ENCODE data around the gene TMEM107.
A peak's percentile ranks its signal among the peaks of the same experiment; 100 is the strongest.
"Not testable (repeated sequence)": the region's sequence is repeated elsewhere in the genome, so short reads cannot be mapped to it uniquely, and the experiment has no call there.

Gene TMEM107

DNA sequence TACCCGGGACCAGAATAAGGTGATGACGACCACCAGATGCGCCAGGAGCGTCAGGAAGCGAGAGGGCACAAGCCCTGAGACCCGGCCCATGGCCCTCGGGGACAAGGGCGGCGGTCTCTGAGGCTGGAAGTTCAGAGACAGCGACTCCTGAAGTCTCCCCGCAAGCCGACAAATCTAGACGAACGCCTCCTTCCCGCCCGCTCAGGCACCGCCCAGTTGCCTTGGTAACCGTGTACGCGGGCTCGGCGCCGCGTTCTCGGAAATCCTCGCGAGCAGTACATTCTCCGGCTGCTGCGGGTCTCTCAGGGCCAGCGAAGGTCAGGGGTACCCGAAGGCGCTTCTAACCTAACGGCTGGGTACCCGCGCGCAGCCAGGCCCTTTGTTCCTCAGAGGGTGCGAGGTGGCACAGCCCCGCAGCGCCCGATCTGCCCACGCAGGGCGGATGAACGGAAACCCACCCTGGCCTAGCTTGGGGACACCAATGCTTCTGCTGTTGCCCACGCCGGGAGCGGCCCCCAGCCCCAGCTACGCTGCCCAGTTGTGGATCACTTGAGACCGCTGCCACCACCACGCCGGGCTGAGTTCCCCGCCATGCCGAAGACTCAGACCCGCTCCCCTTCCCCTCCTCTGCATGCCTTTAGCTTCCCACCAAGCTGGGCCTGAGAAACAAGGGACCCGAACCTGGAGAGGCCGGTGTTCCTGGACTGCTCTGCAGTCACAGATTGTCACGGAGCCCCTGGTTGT is at the start of gene TMEM107:
Gene TMEM107 (minus strand): TSS at position 184 of the 744 bp plus-strand sequence. CDS start 94 bp downstream, at position 90.
- peak; percentile 50 to 85 for DNase-seq

DNA sequence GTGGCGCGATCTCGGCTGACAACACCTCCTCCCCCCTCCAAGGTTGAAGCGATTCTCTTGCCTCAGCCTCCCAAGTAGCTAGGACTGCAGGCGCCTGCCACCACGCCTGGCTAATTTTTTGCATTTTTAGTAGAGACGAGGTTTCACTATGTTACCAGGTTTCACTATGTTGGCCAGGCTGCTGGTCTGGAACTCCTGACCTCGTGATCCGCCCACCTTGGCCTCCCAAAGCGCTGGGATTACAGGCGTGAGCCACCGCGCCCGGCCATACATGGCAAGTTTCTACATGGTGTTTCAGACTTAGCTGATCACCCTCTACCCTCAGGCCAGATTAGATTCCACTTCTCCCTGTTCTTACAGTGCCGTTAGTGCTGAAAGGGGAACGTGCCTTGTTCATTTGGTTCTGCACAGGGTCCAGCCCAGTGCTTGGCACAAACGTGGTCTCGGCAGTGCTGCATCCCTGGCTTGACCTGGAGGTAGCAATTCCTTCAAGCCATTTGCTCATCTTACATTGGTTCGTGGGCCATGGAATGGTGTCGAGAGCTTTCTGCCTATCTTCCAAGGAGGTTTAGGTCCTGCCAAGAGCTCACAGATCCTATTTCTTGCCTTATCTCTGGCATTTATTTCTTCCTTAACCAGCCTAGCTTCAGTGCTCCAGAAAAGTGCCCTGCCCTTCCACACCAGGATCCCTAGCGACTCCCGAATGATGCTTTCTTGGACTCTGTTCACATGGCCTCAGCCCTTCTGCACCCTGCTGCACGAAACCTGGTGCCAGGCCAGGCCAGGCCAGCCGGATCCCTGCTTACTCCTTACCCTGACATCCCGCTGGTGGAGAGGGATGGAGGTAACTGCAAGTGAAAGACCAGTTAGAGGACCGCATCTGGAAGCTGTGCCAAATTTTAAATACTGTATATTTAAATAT is 49.0 kb upstream of the TMEM107 start:
- DNase-seq = no peak

DNA sequence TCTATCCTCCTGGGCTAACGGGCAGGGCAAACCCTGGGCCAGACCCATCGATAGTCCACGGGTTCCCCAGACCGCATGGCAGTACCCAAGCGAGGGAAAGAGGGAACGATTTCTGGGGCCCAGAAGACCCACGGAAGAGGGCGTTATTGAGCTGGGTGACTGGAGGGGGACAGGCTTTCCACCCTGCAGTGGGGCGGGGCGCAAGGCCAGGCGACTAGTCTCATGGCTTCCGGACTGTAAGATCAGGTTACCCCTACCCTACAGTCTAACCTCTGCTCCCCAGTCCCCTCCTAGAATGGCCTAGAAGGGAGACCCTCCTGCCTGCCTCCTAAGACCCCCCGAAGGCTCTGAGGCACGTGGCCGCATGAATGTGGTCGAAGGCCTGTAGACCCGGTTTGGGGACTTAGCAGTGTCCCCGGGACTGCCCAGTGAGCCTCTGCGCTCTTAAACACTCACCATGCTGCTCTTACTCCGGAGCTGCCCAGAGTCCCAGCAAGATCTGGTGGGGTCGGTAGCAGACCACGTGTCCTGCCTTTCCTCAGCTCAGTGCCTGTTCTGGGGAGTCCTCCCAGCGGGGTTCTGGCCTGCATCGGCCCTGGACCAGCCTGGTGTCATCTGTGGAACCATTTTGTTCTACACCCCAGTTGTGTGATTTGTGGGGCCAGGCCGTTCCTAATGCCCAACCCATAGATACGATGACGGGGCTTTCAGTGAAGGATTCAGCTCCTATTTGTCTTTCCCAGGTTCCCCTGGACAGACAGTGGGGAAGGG is 47.4 kb upstream of the TMEM107 start:
- peak; percentile 26 to 36 for DNase-seq

DNA sequence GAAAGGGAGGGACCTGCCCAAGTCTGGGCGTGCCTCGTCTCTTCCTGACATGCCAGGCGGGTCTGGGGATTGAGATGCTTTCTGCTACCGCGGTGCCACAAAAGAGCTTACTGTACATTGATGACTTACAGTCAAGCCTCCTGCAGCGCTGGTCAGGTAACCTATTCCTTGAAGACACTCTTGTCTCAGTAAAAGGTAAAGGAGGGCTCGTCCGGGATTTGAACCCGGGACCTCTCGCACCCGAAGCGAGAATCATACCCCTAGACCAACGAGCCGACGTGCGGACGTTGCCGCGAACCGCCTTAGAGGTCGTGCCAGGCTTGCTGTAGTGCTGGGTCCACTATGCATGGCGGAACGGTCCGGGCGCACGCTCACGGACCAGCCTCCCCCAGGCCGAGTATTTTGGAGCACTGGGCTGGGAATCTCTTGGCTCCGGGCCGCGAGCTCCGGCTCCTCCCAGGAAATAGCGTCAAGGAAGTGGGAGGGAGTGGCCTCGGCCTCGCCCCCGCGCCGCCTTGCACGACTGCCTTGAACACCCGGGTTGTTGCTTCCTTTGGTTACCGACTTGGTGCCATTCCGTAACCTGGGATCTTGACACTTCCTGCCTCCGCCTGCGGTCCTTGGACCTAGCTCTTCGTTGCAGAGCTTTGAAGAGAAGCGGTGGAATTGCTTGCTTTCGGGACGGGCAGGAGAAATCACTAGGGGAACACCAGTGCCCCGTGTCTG is 46.6 kb upstream of the TMEM107 start:
- DNase-seq = peak; percentile 76 to 91

DNA sequence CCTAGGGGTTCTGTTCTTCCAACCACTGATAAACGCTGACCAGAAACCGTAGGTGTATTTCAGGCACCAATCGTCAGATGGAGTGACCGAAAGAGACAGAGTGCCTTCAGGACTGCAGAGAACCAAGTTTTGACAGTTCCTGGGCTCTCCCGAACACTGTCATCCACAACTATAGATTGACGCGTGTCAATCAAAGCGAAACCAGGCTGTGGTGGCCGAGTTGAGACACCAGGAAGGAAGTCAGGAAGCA is 46.1 kb upstream of the TMEM107 start:
- no peak for DNase-seq

DNA sequence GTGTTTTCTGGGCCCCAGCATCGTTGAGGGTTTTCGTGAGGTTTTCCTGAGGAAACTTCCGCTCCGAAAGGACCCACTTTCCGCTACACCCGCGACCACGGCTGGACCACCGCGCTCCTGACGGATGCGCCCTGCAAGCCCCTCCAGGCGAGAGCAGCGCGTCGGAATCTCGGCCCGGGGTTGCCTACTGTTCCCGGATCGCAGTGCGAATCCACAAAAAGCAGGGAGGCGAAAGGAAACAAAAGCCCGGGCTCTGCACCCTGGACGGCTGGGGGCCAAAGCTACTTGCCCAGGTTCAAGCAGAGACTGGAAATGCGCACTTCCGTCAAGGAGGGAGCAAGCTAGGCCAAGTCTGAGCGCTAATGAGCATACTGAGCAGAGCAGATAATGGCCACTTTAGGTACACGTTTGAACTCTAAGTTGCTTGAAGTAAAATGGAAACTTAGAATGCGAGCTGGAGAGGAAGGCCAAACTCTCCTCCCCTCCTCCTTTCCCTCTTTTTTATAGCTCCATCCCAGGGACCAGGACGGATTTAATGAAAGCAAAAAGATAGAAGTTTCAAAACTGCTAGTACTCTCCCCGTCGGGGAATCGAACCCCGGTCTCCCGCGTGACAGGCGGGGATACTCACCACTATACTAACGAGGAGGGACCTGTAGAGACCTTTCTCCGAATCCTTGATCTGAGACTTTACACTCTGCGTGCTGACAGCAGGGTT is 45.6 kb upstream of the TMEM107 start:
- DNase-seq = peak; percentile 91 to 92

DNA sequence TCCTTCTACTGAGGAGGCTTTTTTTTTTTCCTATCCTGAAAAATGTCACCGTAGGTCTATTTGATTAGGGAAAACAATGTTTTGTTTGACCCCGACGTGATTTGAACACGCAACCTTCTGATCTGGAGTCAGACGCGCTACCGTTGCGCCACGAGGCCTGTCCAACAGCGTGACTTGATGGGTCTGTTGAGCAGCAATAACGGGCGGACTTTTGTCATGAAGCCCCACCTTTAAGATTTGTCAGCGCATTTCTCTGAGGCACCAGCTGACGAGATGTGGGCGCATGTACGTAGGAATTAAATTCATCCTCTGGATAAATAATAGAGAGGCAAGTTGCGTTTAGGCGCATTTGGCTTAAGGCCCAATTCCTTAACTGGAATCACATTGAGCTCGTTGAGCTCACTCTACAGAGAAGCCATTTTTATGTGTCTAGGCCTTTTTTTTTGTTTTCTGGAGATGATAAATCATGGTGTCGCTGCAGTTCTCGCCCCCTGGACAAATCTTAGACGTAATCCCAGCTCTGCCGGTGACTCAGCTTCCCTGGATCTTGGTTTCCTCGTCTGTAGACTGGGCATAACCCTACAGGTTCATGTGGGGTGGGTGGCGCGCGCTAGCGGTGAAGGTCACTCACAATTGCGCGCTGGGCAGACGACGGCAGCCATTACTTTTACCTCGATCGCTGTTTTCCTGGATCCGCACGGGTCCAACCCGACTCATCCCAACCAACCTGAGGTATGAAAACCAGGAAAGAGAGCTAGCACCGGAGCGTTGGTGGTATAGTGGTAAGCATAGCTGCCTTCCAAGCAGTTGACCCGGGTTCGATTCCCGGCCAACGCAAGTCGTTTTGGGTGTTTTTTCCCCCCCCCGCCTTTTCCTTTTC is 44.8 kb upstream of the TMEM107 start:
- peak; percentile 89 to 92 for DNase-seq

DNA sequence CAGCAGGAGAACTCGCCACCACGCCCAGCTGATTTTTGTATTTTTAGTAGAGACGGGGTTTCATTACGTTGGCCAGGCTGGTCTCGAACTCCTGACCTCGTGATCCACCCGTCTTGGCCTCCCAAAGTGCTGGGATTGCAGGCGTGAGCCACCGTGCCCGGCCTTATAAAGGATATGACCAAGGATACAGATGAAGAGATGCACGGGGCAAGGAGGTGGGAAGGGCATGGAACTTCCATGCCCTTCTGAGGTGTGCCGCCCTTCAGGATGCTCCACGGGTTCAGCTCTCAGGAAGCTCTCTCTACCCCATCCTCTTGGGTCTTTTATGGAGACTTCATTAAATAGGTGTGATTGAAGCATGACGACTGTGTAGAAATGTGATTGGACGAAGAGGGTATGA is 37.8 kb upstream of the TMEM107 start:
- not testable (repeated sequence) for DNase-seq

DNA sequence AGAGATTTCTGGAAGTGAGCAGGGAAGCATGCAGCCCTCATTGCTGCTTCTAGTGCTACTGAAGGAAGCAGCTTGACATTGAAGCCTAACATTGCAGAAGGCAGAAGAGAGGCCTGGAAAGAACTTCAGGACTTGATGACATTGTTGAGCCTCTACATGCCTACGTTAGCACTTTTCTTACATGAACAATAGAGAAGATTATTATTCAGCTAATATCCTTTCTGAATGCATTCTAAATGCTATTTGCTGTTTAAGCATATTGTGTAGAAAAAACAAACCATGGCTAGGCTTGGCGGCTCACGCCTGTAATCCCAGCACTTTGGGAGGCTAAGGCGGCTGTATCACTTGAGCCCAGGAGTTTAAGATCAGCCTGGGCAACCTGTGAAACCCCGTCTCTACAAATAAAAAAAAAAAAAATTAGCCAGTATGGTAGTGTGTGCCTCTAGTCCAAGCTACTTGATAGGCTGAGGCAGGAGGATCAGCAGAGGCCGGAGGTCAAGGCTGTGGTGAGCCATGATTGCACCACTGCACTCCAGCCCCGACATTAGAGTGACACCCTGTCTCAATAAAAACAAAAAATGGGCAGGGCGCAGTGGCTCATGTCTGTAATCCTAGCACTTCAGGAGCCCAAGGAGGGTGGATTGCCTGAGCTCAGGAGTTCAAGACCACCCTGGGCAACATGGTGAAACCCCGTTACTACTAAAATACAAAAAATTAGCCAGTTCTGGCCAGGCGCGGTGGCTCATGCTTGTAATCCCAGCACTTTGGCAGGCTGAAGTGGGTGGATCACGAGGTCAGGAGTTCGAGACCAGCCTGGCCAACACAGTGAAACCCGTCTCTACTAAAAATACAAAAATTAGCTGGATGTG is 36.4 kb upstream of the TMEM107 start:
- no peak for DNase-seq

DNA sequence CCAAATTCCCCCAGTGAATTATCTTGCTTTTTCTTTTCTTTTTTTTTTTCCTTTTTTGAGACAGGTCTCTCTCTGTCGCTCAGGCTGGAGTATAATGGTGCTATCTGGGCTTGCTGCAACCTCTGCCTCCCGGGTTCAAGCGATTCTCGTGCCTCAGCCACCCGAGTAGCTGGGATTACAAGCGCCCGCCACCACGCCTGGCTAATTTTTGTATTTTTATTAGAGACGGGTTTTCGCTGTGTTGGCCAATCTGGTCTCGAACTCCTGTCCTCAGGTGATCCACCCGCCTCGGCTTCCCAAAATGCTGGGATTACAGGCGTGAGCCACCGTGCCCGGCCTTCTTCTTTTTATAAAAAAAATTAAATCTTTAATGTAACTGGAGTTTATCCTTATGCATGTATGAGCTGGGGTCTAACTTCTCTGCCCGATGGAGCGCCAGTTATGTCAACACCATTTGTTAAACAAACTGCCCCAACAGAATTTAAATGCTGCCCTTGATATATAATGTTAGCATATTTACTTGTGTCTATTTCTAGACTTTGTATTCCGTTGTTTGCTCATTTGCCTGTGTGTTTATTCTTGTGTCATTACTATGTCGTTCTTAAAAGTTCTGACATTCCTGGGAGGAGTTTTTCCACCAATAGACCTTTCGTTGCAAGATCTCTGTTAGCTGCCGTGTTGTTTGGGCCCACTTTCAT is 34.7 kb upstream of the TMEM107 start:
- no peak for DNase-seq

DNA sequence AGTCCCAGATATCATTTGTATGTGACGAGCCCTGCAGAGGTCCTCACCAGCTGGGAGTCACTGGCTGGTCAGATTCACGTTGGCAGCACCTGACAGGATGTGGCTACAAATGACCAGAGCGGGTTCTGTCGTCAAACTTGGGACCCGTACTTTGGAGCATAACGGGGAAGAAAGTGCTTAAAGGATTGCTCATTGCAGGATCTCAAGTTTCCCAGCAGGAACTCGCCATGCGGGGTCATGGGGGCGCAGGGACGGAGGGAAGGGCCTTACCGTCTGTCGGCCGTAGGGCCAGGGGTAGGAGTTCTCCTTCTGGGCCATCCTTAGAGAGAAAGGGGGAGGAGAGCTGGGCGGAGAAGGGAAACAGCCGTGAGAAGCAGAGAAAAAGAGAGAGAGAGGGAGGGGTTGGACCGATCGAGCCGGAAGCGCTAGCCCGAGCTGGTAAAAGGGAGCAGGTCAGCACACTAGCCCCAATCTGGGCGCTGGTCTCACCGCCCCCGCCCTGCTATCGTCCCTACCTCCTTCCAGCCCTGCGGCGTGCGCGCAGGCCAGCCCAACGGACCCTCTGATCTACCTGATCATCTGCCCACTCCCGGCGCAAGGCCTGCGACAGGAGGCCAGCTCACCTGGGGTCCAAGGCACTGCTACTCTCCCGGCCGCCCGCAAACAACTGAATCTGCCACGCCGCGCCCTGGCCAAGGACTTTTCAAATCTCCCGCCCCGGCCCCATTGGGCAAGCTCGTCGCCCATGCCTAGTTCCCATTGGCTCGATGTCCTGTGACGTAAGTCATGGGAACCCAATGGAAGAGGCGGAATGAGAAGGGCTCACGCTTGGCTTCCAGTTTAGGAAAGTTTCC is 34.0 kb upstream of the TMEM107 start, which contains the start of gene AURKB:
Gene AURKB (minus strand): TSS at position 669 of the 854 bp plus-strand sequence. CDS start 351 bp downstream, at position 318.
- DNase-seq = peak; percentile 96

DNA sequence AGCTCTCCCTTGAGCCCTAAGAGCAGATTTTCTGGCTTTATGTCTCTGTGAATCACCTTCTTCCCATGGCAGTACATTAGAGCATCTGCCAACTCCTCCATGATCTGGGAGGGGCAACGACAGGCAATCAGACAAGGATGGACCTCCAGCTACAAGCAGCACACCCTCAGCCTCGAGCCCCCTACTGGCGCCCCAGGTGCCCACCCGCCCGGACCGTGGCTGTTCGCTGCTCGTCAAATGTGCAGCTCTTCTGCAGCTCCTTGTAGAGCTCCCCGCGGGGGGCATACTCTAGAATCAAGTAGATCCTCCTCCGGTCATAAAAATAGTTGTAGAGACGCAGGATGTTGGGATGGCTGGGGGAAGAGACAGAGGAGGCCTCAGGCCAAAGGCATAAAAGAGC is 30.4 kb upstream of the TMEM107 start:
- no peak for DNase-seq

DNA sequence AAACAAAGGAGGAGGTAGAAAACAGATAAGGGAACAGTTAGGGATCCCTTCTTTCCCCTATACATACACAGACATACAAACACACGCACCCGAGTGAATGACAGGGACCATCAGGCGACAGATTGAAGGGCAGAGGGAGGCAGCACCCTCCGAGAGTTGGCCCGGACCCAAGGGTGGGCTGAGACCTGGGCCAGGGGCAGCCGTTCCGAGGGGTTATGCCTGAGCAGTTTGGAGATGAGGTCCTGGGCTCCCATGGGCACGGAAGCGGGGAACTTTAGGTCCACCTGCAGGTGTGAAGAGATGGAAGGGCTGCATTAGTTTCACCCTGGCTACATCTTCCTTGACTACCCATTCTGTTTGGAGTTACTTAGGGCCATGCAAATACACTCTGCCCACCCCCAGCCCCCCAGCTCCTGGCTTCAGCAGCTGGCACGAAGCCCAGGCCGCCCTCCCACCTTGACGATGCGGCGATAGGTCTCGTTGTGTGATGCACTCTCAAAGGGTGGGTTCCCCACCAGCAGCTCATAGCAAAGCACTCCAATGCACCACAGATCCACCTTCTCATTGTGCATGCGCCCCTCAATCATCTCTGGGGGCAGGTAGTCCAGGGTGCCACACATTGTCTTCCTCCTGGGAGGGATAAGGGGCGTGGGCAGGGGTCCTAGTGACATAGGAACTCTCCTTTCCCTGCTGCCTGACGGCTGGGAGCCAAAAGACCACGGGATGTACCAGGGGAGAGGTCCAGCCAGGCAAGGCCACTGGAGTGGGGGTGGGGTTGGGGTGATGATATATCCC is 28.8 kb upstream of the TMEM107 start:
- DNase-seq = no peak

DNA sequence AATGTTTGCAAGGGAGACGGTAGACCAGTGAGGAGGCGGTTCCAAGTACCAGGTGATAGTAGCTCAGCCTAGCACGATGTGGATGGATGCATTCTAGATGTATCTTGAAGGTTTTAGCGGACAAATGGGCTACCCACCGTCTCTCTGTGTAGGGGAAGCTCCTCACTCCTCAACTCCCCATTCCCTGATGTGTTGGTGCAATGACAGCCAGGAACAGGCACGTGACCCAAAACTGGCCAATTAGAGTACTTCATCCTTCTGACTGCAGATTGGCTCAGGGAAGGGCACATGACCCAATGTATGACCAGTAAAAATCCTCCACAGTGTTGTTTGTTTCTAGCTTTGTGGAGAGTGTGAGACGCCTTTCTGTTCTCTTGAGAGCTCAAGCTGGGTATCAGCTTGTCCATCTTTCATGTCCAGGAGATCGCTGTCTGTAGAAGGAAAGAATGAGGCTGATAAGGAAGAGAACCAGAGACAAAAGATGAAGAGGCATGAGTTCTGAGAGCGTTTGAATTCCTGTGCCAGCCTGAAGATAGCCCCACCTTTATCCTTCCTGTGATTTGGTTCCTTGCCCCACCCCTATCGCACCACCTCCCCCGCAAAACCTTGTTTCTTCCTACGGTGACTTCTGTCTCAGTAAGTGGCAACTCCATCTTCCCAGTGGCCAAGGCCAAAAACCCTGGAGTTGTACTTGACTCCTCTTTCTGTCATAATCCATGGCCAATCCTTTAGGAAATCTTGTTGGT is 16.1 kb upstream of the TMEM107 start:
- peak; percentile 56 to 91 for DNase-seq

DNA sequence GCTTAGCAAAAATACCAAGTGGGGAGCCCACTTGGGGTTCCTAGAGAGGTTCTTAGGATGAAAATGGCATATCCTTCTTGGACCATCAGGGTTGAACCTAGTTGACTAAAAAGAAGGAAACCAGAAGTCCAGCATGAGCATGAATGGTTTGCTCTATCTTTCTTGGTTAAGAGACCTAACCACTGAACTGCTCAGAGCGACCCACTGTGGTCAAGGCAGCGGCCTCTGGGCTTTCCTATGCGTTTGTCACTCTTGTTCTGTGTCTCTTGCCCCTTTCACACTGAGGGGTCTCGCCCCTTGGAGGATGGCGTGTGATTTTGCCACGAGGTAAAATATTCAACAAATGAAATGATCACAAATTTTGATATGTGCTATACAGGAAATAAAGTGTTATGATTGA is 14.3 kb upstream of the TMEM107 start:
- DNase-seq = no peak

DNA sequence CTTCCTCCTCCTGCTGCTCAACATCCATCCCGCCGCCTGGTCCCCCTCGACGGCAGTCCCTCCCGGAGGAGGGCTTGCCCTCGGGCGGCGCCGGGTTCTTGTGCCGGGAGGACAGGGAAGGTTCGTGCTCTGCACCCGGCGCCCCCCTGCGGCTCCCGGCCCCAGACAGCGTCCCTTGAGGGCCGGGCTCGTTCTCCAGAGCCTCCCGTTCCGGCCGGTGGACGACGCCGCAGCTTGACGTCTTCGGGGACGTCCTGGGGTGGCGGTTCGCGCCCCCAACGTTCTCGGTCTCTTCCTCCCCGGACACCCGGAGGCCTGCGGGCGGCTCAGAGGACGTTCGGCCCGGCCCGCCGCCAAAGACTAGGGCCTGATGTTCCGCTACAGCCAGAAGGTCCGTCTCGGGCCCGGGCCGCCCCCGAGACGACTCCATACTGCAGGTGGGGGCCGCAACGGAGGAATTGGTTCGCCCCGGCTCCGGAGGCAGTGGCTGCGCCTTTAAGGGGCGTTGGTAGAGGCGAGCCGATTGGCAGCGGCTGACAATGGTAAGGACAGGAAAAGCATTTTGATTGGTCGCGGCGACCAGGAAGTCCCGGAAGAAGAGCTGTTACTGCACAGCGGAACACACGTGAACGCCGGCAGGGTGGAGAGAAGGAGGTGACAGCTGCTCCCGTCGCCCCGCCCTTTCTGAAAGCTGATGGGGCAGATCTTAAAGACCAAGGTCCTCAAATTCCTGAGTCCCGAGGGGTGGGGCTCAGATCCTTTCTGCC is 13.7 kb upstream of the TMEM107 start, which contains the start of gene BORCS6:
Gene BORCS6 (minus strand): TSS at position 470 of the 767 bp plus-strand sequence. CDS start 40 bp downstream, at position 430.
- peak; percentile 92 to 96 for DNase-seq

All from NCI-H446 (cell line).